GM12891 (cell line): ENCODE measurements around the gene DGAT2.

ENCODE experiments used
- POLR2A ChIP-seq: IDR thresholded peaks from 2 replicates; pipeline ENCODE4 v1.6.1; 2011; ENCODE audit warnings: low read depth, low read length, control low read depth
- POLR2AphosphoS5 ChIP-seq: IDR thresholded peaks from 2 replicates; pipeline ENCODE4 v1.6.1; 2011; ENCODE audit warnings: low read depth, low read length, control low read depth

GRCh38 chr11:75840522-75840921, 71.9 kb downstream of the DGAT2 start:
- TF ChIP-seq POLR2AphosphoS5: no peak
- TF ChIP-seq POLR2A: no peak
